T-helper 17 cell (primary cell): Measurements from ENCODE around the gene HSF4. TPM values are rescaled to one million over a fixed set of nuclear protein-coding genes. Genes with fewer than 3 reads are reported as not detected.
A peak's percentile ranks its signal among the peaks of the same experiment; 100 is the strongest.

Source experiments
- ATAC-seq: fragments of 150-1000 bp; cut with Tn5 transposase; 2 replicates; pipeline ENCODE4 v1.10.0; 2021; ENCODE audit warnings: mild to moderate bottlenecking, moderate library complexity
- DNase-seq, 3 donors: peaks; one replicate each; pipeline versions ENCODE4 v3.0.0 to v3.0.0-alpha.2; 2020 to 2021
- H3K9me3 ChIP-seq: one replicate; pipeline ENCODE4 v1.7.0; 2013; ENCODE audit warnings: low read length, mild to moderate bottlenecking; ENCODE audit not compliant: control insufficient read depth, poor library complexity, severe bottlenecking
- H3K27ac Mint-ChIP-seq: one replicate; pipeline ENCODE4 v1.8.0; 2022; ENCODE audit warnings: mild to moderate bottlenecking, moderate library complexity, mixed read lengths
- H3K27me3 Mint-ChIP-seq: one replicate; pipeline ENCODE4 v1.8.0; 2022; ENCODE audit warnings: mixed read lengths
- H3K36me3 Mint-ChIP-seq: one replicate; pipeline ENCODE4 v1.8.0; 2022; ENCODE audit warnings: low read depth, mixed read lengths
- H3K4me1 Mint-ChIP-seq: one replicate; pipeline ENCODE4 v1.8.0; 2022; ENCODE audit warnings: mild to moderate bottlenecking, mixed read lengths
- H3K4me3 Mint-ChIP-seq: one replicate; pipeline ENCODE4 v1.8.0; 2022; ENCODE audit warnings: mild to moderate bottlenecking, moderate library complexity, mixed read lengths
- total RNA-seq, 4 donors: library from RNA in 2 of 4; stranded (reverse) in 2 of 4; gene quantifications; one replicate each; pipeline ENCODE4 v1.2.3 and lab custom pipeline; 2022 to 2026

The HSF4 gene
- total RNA-seq, 2 donors from 2014 or later = 54.5 to 80.9 TPM

- peaks cover 3% of the 10 kb centered on the region for H3K9me3 ChIP-seq
- Mint-ChIP-seq H3K36me3 (no peaks in the 10 kb centered on the region), H3K27me3 (peaks cover 6% of the 10 kb centered on the region), H3K27ac (no peak overlapping the region), H3K4me3 (no peak overlapping the region), H3K4me1 (peaks cover 21% of the 10 kb centered on the region)
- DNase-seq (no peak), ATAC-seq (no peak)
Measured at GRCh38 chr16:67188323-67188722, 23.8 kb downstream of the HSF4 start.

GRCh38 chr16:67188798-67189197 is 24.3 kb downstream of the HSF4 start:
- no peaks in the 10 kb centered on the region for H3K36me3 Mint-ChIP-seq
- peaks cover 25% of the 10 kb centered on the region for H3K4me1 Mint-ChIP-seq
- no peak for DNase-seq

GRCh38 chr16:67190041-67190440 is 25.5 kb downstream of the HSF4 start, which contains the start of gene EXOC3L1:
Gene EXOC3L1, minus strand, starts transcription at chr16:67190136. Its CDS starts 460 bp downstream, at chr16:67189676.
- Mint-ChIP-seq H3K27ac (no peak within 1 kb of the TSS), H3K36me3 (no peaks in the 10 kb centered on the region), H3K4me1 (peaks cover 28% of the 10 kb centered on the region), H3K27me3 (peaks cover 6% of the 10 kb centered on the region), H3K4me3 (no peak within 1 kb of the TSS)
- DNase-seq = no peak
- peaks cover 3% of the 10 kb centered on the region for H3K9me3 ChIP-seq
- no peak for ATAC-seq

More at GRCh38 chr16:67188798-67189197, 24.3 kb downstream of the HSF4 start:
- Mint-ChIP-seq H3K4me3 (no peak overlapping the region), H3K27ac (no peak overlapping the region), H3K27me3 (peaks cover 6% of the 10 kb centered on the region)
- peaks cover 3% of the 10 kb centered on the region for H3K9me3 ChIP-seq
- no peak for ATAC-seq

GRCh38 chr16:67190448-67191399 is 26.2 kb downstream of the HSF4 start:
- Mint-ChIP-seq H3K4me3 (no peak overlapping the region), H3K36me3 (no peaks in the 10 kb centered on the region), H3K27ac (peak overlapping the region; percentile 81), H3K27me3 (no peaks in the 10 kb centered on the region), H3K4me1 (peaks cover 24% of the 10 kb centered on the region)
- ATAC-seq = no peak
- peaks cover 3% of the 10 kb centered on the region for H3K9me3 ChIP-seq
- no peak for DNase-seq

DNA sequence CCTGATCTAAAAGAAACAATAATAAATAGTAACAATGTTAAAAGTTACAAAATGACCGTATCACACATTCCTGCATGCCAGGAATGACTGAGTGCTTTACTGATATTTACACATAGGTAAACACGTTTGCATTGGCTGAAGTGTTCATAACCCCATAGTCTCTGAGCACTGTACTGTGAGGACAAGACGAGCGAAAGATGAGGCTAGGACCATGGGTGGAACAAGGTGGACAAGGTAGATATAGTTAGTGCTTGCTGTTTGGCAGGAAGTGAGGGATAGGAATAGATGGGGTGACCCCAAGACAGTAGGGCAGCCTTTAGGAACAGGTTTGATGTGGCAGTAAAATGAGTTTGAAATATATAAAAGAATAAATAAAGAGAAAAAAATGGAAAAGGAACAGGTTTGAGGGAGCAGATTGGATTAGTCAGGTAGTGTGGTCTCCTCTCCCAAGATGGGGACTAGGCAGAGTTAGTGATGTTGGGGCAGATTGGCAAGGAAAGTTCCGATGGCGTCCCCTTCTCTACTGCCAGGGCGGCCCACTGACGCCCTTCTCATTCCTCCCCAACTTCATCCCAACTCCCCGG is 27.0 kb downstream of the HSF4 start:
- peak overlapping the region; percentile 94 for H3K4me3 Mint-ChIP-seq
- no peaks in the 10 kb centered on the region for H3K27me3 Mint-ChIP-seq
- peaks cover 29% of the 10 kb centered on the region for H3K4me1 Mint-ChIP-seq
- no peak for DNase-seq
- H3K9me3 ChIP-seq = peaks cover 3% of the 10 kb centered on the region
- no peak for ATAC-seq
- peak overlapping the region; percentile 81 for H3K27ac Mint-ChIP-seq
- peaks cover 3% of the 10 kb centered on the region for H3K36me3 Mint-ChIP-seq

- Mint-ChIP-seq H3K4me1 (peaks cover 33% of the 10 kb centered on the region), H3K4me3 (peak within 1 kb of the TSS; percentile 94), H3K27ac (peak within 1 kb of the TSS; percentile 81), H3K27me3 (no peaks in the 10 kb centered on the region), H3K36me3 (peaks cover 3% of the 10 kb centered on the region)
- H3K9me3 ChIP-seq = peaks cover 3% of the 10 kb centered on the region
- DNase-seq = peak; percentile 75 to 78 (median 77)
- ATAC-seq = peak; percentile 96
Measured at GRCh38 chr16:67191995-67192681, 27.6 kb downstream of the HSF4 start, which contains the start of gene E2F4. Gene E2F4, plus strand, starts transcription at chr16:67192155. Its CDS starts 73 bp downstream, at chr16:67192228.

GRCh38 chr16:67192781-67193361 is 28.3 kb downstream of the HSF4 start:
- ATAC-seq = peak; percentile 48
- H3K9me3 ChIP-seq = peaks cover 3% of the 10 kb centered on the region
- H3K36me3 Mint-ChIP-seq = peaks cover 3% of the 10 kb centered on the region
- peaks cover 33% of the 10 kb centered on the region for H3K4me1 Mint-ChIP-seq
- no peaks in the 10 kb centered on the region for H3K27me3 Mint-ChIP-seq
- H3K4me3 Mint-ChIP-seq = peak overlapping the region; percentile 94
- H3K27ac Mint-ChIP-seq = peak overlapping the region; percentile 81
- DNase-seq = no peak

- no peaks in the 10 kb centered on the region for H3K27me3 Mint-ChIP-seq
- peak overlapping the region; percentile 81 for H3K27ac Mint-ChIP-seq
- ATAC-seq (no peak), DNase-seq (no peak)
- H3K9me3 ChIP-seq = peaks cover 3% of the 10 kb centered on the region
- H3K36me3 Mint-ChIP-seq = peaks cover 3% of the 10 kb centered on the region
- H3K4me1 Mint-ChIP-seq = peaks cover 37% of the 10 kb centered on the region
- peak overlapping the region; percentile 94 for H3K4me3 Mint-ChIP-seq
Measured at GRCh38 chr16:67193536-67193935, 29.0 kb downstream of the HSF4 start.

DNA sequence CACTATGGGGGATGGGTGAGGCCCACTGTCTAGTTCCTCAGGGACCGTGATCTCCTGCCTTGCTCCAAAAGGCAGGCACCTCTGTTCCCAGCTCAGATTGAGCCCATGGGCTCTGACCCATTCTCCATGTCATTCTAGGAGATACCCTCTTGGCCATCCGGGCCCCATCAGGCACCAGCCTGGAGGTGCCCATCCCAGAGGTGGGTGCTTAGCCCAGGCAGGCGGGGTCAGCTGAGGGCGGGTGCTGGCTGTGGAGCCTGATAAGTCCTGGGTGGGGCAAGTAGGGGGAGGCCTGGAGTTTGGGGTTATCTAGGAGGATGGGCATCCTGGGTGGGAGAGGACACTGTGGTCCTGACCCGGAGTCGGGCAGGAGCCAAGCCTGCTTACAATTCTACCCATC is 29.7 kb downstream of the HSF4 start:
- DNase-seq (no peak), ATAC-seq (no peak)
- peaks cover 3% of the 10 kb centered on the region for H3K36me3 Mint-ChIP-seq
- peaks cover 3% of the 10 kb centered on the region for H3K9me3 ChIP-seq
- peak overlapping the region; percentile 94 for H3K4me3 Mint-ChIP-seq
- peak overlapping the region; percentile 81 for H3K27ac Mint-ChIP-seq
- no peaks in the 10 kb centered on the region for H3K27me3 Mint-ChIP-seq
- peaks cover 37% of the 10 kb centered on the region for H3K4me1 Mint-ChIP-seq

- no peaks in the 10 kb centered on the region for H3K27me3 Mint-ChIP-seq
- no peak for ATAC-seq
- peaks cover 3% of the 10 kb centered on the region for H3K36me3 Mint-ChIP-seq
- no peak overlapping the region for H3K4me3 Mint-ChIP-seq
- peaks cover 3% of the 10 kb centered on the region for H3K9me3 ChIP-seq
- no peak for DNase-seq
- peaks cover 37% of the 10 kb centered on the region for H3K4me1 Mint-ChIP-seq
- H3K27ac Mint-ChIP-seq = no peak overlapping the region
Measured at GRCh38 chr16:67195676-67196075, 31.1 kb downstream of the HSF4 start.

DNA sequence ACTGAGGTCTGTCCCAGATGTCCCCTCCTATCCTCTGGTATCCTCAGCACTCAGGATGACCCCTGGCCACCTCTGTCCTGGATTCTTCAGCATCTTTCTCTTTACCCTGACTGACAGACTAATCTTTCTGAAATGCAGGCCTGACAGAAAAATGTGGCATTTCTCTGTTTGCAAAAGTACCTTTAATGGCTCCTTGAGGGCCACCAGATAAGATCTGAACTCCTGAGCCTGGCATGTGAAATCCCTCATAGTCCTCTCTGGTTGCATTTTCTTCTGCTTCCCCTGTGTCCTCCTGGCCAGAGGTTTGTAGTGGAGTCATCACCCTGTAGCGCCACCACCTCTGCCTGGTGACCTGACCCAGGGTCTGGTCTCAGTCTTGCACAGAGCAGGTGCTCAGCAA is 32.3 kb downstream of the HSF4 start:
- peaks cover 3% of the 10 kb centered on the region for H3K36me3 Mint-ChIP-seq
- ATAC-seq = no peak

GRCh38 chr16:67197704-67198103 is 33.2 kb downstream of the HSF4 start:
- H3K27ac Mint-ChIP-seq = peak overlapping the region; percentile 47
- H3K4me3 Mint-ChIP-seq = no peak overlapping the region
- peaks cover 26% of the 10 kb centered on the region for H3K4me1 Mint-ChIP-seq
- ATAC-seq = no peak
- no peak for DNase-seq
- H3K27me3 Mint-ChIP-seq = no peaks in the 10 kb centered on the region
- peaks cover 3% of the 10 kb centered on the region for H3K36me3 Mint-ChIP-seq
- H3K9me3 ChIP-seq = no peaks in the 10 kb centered on the region

More for the DNA sequence above, 32.3 kb downstream of the HSF4 start:
- Mint-ChIP-seq H3K27me3 (no peaks in the 10 kb centered on the region), H3K4me3 (no peak overlapping the region), H3K4me1 (peaks cover 30% of the 10 kb centered on the region), H3K27ac (peak overlapping the region; percentile 53)
- H3K9me3 ChIP-seq = peaks cover 3% of the 10 kb centered on the region
- DNase-seq = no peak
